Astrocyte (in vitro differentiated cells and primary cell): ENCODE data around the gene ZNF211. TPM values are rescaled to one million over a fixed set of nuclear protein-coding genes. Genes with fewer than 3 reads are reported as not detected.

Experiments
- DNase-seq: peaks from one replicate; pipeline ENCODE4 v3.0.0-alpha.2; 2010; ENCODE audit warnings: low read depth
- FAIRE-seq: peaks from 2 replicates; lab custom pipeline; 2011; peaks lifted over from hg19 to GRCh38; lab: Jason Lieb, UNC
- H2AFZ ChIP-seq: 2 replicates; pipeline ENCODE4 v1.6.0; 2012; ENCODE audit warnings: low read depth, low read length, inconsistent platforms
- H3K27ac ChIP-seq: 2 replicates; pipeline ENCODE4 v1.5.1; 2011; ENCODE audit warnings: low read depth, low read length, inconsistent platforms
- H3K27me3 ChIP-seq: 2 replicates; pipeline ENCODE4 v1.6.0; 2011; ENCODE audit warnings: low read length, inconsistent platforms; ENCODE audit not compliant: insufficient read depth
- H3K36me3 ChIP-seq: 2 replicates; pipeline ENCODE4 v1.5.1; 2011; ENCODE audit warnings: low read length, inconsistent platforms; ENCODE audit not compliant: insufficient read depth
- H3K4me1 ChIP-seq: 2 replicates; pipeline ENCODE4 v1.5.1; 2011; ENCODE audit warnings: low read length, inconsistent platforms; ENCODE audit not compliant: insufficient read depth
- H3K4me2 ChIP-seq: 2 replicates; pipeline ENCODE4 v1.6.0; 2012; ENCODE audit warnings: low read length, inconsistent platforms
- H3K4me3 ChIP-seq: 2 replicates; pipeline ENCODE4 v1.5.1; 2011; ENCODE audit warnings: low read depth, mild to moderate bottlenecking, low read length, inconsistent platforms; ENCODE audit not compliant: insufficient read depth
- H3K79me2 ChIP-seq: 2 replicates; pipeline ENCODE4 v1.6.0; 2012; ENCODE audit warnings: mild to moderate bottlenecking, low read length, inconsistent platforms; ENCODE audit not compliant: insufficient read depth
- H3K9ac ChIP-seq: 2 replicates; pipeline ENCODE4 v1.6.0; 2012; ENCODE audit warnings: mild to moderate bottlenecking, low read length, inconsistent platforms
- H3K9me3 ChIP-seq: 2 replicates; pipeline ENCODE4 v1.5.1; 2012; ENCODE audit warnings: low read depth, mild to moderate bottlenecking, low read length, inconsistent platforms; ENCODE audit not compliant: insufficient read depth
- H4K20me1 ChIP-seq: 2 replicates; pipeline ENCODE4 v1.6.0; 2012; ENCODE audit warnings: low read length, inconsistent platforms; ENCODE audit not compliant: insufficient read depth
- H3K27ac Mint-ChIP-seq: one replicate; pipeline ENCODE4 v1.8.0; 2021; ENCODE audit warnings: mild to moderate bottlenecking, mixed read lengths; ENCODE audit not compliant: unreplicated experiment
- H3K27me3 Mint-ChIP-seq: one replicate; pipeline ENCODE4 v1.8.0; 2021; ENCODE audit warnings: low read depth, mixed read lengths; ENCODE audit not compliant: unreplicated experiment
- H3K36me3 Mint-ChIP-seq: one replicate; pipeline ENCODE4 v1.8.0; 2021; ENCODE audit warnings: low read depth, mixed read lengths; ENCODE audit not compliant: unreplicated experiment
- H3K4me1 Mint-ChIP-seq: one replicate; pipeline ENCODE4 v1.8.0; 2021; ENCODE audit warnings: low read depth, mixed read lengths; ENCODE audit not compliant: unreplicated experiment
- H3K4me3 Mint-ChIP-seq: one replicate; pipeline ENCODE4 v1.8.0; 2021; ENCODE audit warnings: mild to moderate bottlenecking, moderate library complexity, mixed read lengths; ENCODE audit not compliant: unreplicated experiment
- H3K9me3 Mint-ChIP-seq: one replicate; pipeline ENCODE4 v1.8.0; 2021; ENCODE audit warnings: mild to moderate bottlenecking, mixed read lengths; ENCODE audit not compliant: unreplicated experiment
- EZH2 ChIP-seq: IDR thresholded peaks from 2 replicates; pipeline ENCODE4 v1.6.1; 2012; ENCODE audit warnings: mild to moderate bottlenecking, low read length, inconsistent platforms; ENCODE audit not compliant: insufficient read depth
- total RNA-seq: library from RNA; stranded (reverse); gene quantifications from 2 replicates; pipeline ENCODE4 v1.2.1, GENCODE V29; 2021
- TF ChIP-seq, protein P1 (sequence below): IDR thresholded peaks from 2 replicates; pipeline ENCODE4 v1.5.1; 2011; ENCODE audit warnings: low read depth, mild to moderate bottlenecking, inconsistent platforms, low read length, moderate library complexity; ENCODE audit not compliant: insufficient read depth

Gene ZNF211
- total RNA-seq, 1 donor from 2014 or later = 21.9 TPM

DNA sequence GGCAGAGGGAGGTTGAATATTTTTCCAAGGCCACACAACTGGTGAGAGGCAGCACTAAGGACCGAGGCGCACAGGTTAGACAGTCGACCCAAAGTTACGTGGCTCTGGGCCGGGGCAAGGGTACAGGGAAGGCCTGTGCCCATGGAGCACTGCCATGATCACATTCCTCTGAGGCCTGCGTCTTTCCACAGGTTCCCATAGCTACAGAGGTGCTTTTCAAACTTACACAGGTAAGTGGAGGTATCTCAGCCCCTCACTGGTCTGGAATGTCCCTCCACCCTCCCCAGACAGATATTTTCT lies 814 bp downstream of the ZNF211 start:
- Mint-ChIP-seq H3K27me3 (no peaks in the 10 kb centered on the region), H3K4me3 (peak overlapping the region; percentile 98), H3K27ac (peak overlapping the region; percentile 56), H3K4me1 (peaks cover 11% of the 10 kb centered on the region), H3K36me3 (peaks cover 43% of the 10 kb centered on the region), H3K9me3 (peaks cover 23% of the 10 kb centered on the region)
- TF ChIP-seq, protein P1, sequence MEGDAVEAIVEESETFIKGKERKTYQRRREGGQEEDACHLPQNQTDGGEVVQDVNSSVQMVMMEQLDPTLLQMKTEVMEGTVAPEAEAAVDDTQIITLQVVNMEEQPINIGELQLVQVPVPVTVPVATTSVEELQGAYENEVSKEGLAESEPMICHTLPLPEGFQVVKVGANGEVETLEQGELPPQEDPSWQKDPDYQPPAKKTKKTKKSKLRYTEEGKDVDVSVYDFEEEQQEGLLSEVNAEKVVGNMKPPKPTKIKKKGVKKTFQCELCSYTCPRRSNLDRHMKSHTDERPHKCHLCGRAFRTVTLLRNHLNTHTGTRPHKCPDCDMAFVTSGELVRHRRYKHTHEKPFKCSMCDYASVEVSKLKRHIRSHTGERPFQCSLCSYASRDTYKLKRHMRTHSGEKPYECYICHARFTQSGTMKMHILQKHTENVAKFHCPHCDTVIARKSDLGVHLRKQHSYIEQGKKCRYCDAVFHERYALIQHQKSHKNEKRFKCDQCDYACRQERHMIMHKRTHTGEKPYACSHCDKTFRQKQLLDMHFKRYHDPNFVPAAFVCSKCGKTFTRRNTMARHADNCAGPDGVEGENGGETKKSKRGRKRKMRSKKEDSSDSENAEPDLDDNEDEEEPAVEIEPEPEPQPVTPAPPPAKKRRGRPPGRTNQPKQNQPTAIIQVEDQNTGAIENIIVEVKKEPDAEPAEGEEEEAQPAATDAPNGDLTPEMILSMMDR = no peak
- TF ChIP-seq EZH2 = no peak
- Histone ChIP-seq H3K9me3 (peaks cover 8% of the 10 kb centered on the region), H3K4me1 (peaks cover 4% of the 10 kb centered on the region), H3K27me3 (no peaks in the 10 kb centered on the region), H3K9ac (peak overlapping the region; percentile 89), H4K20me1 (no peaks in the 10 kb centered on the region), H3K79me2 (peaks cover 21% of the 10 kb centered on the region), H3K27ac (no peak overlapping the region), H3K4me2 (peak overlapping the region; percentile 92), H2AFZ (peak overlapping the region; percentile 88), H3K4me3 (peak overlapping the region; percentile 85), H3K36me3 (peaks cover 10% of the 10 kb centered on the region)
- FAIRE-seq (no peak), DNase-seq (no peak)

DNA sequence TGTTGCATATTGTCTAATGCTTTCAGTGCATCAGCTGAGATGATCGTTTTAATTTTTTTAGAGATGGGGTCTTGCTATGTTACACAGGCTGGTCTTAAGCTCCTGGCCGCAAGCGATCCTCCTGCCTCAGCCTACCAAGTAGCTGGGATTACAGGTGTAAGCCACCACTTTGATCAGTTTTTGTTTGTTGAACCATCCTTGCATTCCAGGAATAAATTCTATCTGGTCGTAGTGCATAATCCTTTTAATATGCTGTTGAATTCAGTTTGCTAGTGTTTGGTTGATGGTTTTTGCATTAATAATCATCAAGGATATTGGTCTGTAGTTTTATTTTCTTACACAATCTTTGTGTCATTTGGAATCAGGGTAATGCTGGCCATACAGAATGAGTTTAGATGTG lies 4.4 kb downstream of the ZNF211 start:
- Histone ChIP-seq H3K9me3 (peaks cover 35% of the 10 kb centered on the region), H3K27me3 (no peaks in the 10 kb centered on the region), H3K79me2 (peaks cover 21% of the 10 kb centered on the region), H2AFZ (no peak overlapping the region), H3K9ac (no peak overlapping the region), H3K4me1 (peaks cover 4% of the 10 kb centered on the region), H4K20me1 (no peaks in the 10 kb centered on the region), H3K27ac (no peak overlapping the region), H3K4me2 (no peak overlapping the region), H3K36me3 (peaks cover 39% of the 10 kb centered on the region), H3K4me3 (no peak overlapping the region)
- TF ChIP-seq, protein P1 = no peak
- no peak for TF ChIP-seq EZH2
- FAIRE-seq = no peak
- Mint-ChIP-seq H3K4me3 (no peak overlapping the region), H3K9me3 (peaks cover 34% of the 10 kb centered on the region), H3K36me3 (peaks cover 70% of the 10 kb centered on the region), H3K27ac (no peak overlapping the region), H3K27me3 (no peaks in the 10 kb centered on the region), H3K4me1 (peaks cover 11% of the 10 kb centered on the region)
- no peak for DNase-seq

DNA sequence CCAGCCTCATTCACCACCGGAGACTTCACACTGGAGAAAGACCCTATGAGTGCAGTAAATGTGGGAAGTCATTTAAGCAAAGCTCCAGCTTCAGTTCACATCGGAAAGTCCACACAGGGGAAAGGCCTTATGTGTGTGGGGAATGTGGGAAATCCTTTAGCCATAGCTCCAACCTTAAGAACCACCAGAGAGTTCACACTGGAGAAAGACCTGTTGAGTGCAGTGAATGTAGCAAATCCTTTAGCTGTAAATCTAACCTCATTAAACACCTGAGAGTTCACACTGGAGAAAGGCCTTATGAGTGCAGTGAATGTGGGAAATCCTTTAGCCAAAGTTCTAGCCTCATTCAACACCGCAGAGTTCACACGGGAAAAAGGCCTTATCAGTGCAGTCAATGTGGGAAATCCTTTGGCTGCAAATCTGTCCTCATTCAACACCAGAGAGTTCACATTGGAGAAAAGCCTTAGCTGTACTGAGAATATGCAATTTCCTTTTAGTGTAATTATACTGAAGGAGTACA lies 8.8 kb downstream of the ZNF211 start:
- H3K4me3 ChIP-seq = no peak overlapping the region
- FAIRE-seq = no peak

More for the DNA sequence above, 8.8 kb downstream of the ZNF211 start:
- Mint-ChIP-seq H3K27ac (no peak overlapping the region), H3K36me3 (peaks cover 69% of the 10 kb centered on the region), H3K4me1 (no peaks in the 10 kb centered on the region), H3K27me3 (no peaks in the 10 kb centered on the region), H3K9me3 (peaks cover 37% of the 10 kb centered on the region), H3K4me3 (no peak overlapping the region)
- Histone ChIP-seq H3K27me3 (no peaks in the 10 kb centered on the region), H3K9ac (no peak overlapping the region), H3K9me3 (peaks cover 46% of the 10 kb centered on the region), H4K20me1 (no peaks in the 10 kb centered on the region), H3K36me3 (peaks cover 37% of the 10 kb centered on the region), H3K4me1 (no peaks in the 10 kb centered on the region), H3K4me2 (no peak overlapping the region), H3K27ac (no peak overlapping the region), H3K79me2 (peaks cover 6% of the 10 kb centered on the region), H2AFZ (no peak overlapping the region)
- no peak for TF ChIP-seq EZH2
- TF ChIP-seq, protein P1 = no peak
- DNase-seq = no peak
